Suprapubic skin (tissue), 4 donors: ENCODE measurements around the gene WDR7. TPM values are rescaled to one million over a fixed set of nuclear protein-coding genes. Genes with fewer than 3 reads are reported as not detected.

Experiments used
- DNase-seq, 2 donors: peaks; one replicate each; pipeline ENCODE4 v3.0.0-alpha.2; 2019; ENCODE audit warnings: low spot score in 2 of 2
- H3K27ac ChIP-seq: fragments of 200-600 bp; sonication (generic); one replicate; pipeline ENCODE4 v1.5.1; 2019
- H3K27me3 ChIP-seq: fragments of 200-600 bp; sonication (generic); one replicate; pipeline ENCODE4 v1.5.1; 2019
- H3K36me3 ChIP-seq: fragments of 200-600 bp; sonication (generic); one replicate; pipeline ENCODE4 v1.5.1; 2019
- H3K4me1 ChIP-seq: fragments of 200-600 bp; sonication (generic); one replicate; pipeline ENCODE4 v1.5.1; 2019
- H3K4me3 ChIP-seq: fragments of 200-600 bp; sonication (generic); one replicate; pipeline ENCODE4 v1.5.1; 2019; ENCODE audit warnings: mild to moderate bottlenecking
- H3K9me3 ChIP-seq: fragments of 200-600 bp; sonication (generic); one replicate; pipeline ENCODE4 v1.5.1; 2019
- CTCF ChIP-seq, 2 donors: fragments of 200-600 bp in 1 of 2; fragments of 450-650 bp in 1 of 2; sonication (generic) in 1 of 2; IDR thresholded peaks; one replicate each; pipeline ENCODE4 v1.5.1; 2016 to 2019; ENCODE audit warnings: antibody characterized with exemption in 2 of 2, mild to moderate bottlenecking in 1 of 2, moderate library complexity in 1 of 2
- EP300 ChIP-seq: sonication (generic); formaldehyde crosslinking; IDR thresholded peaks from one replicate; pipeline ENCODE4 v1.6.1; 2017; ENCODE audit warnings: antibody characterized with exemption
- POLR2A ChIP-seq, 2 donors: fragments of 450-650 bp; IDR thresholded peaks; one replicate each; pipeline ENCODE4 v1.6.1; 2017; ENCODE audit warnings: antibody characterized with exemption in 2 of 2, mild to moderate bottlenecking in 2 of 2, moderate library complexity in 2 of 2
- POLR2AphosphoS5 ChIP-seq, 3 donors: sonication (generic); formaldehyde crosslinking; IDR thresholded peaks; one replicate each; pipeline ENCODE4 v1.6.1; 2017; ENCODE audit warnings: antibody characterized with exemption in 3 of 3
- WGBS: methylation state at CpG from one replicate; pipeline ENCODE4 v1.1.5; 2018; 5-methylcytosine and 5-hydroxymethylcytosine counted together
- total RNA-seq, 4 donors: library from RNA; depleted of rRNA; stranded (reverse); fragments of >200 nt; gene quantifications; one replicate each; pipeline ENCODE4 v1.1.0, GENCODE V29; 2016

WDR7 gene
- total RNA-seq, 4 donors from 2014 or later, result 14.4 to 29.2 (median 20.2) TPM

- DNase-seq, result no peak
- H3K36me3 ChIP-seq, result no peaks in the 10 kb centered on the region
- WGBS, result 75% methylated on average over 6 of the region's 6 CpGs
- H3K27ac ChIP-seq, result no peak overlapping the region
- no peak overlapping the region for H3K4me3 ChIP-seq
- H3K4me1 ChIP-seq, result no peaks in the 10 kb centered on the region
- no peaks in the 10 kb centered on the region for H3K27me3 ChIP-seq
- no peak for TF ChIP-seq POLR2A (IDR thresholded peaks at IDR 0.05)
- no peak for TF ChIP-seq EP300
- TF ChIP-seq CTCF (IDR thresholded peaks at IDR 0.05), result no peak
- TF ChIP-seq POLR2AphosphoS5 (IDR thresholded peaks at IDR 0.05), result no peak
- no peaks in the 10 kb centered on the region for H3K9me3 ChIP-seq
These were observed 222.4 kb downstream of the WDR7 start for GRCh38 chr18:56873441-56874140.

GRCh38 chr18:56878711-56879110, 227.6 kb downstream of the WDR7 start:
- WGBS, result 96% methylated on average over 4 of the region's 4 CpGs

GRCh38 chr18:56884511-56884910, 233.4 kb downstream of the WDR7 start:
- Histone ChIP-seq H3K9me3 (no peaks in the 10 kb centered on the region), H3K36me3 (no peaks in the 10 kb centered on the region), H3K27me3 (no peaks in the 10 kb centered on the region), H3K4me3 (no peak overlapping the region), H3K4me1 (no peaks in the 10 kb centered on the region), H3K27ac (no peak overlapping the region)
- DNase-seq, result no peak
- TF ChIP-seq POLR2AphosphoS5 (IDR thresholded peaks at IDR 0.05) (no peak), EP300 (no peak), POLR2A (IDR thresholded peaks at IDR 0.05) (no peak), CTCF (IDR thresholded peaks at IDR 0.05) (no peak)
- 96% methylated on average over 1 of the region's 1 CpG for WGBS

More at GRCh38 chr18:56878711-56879110, 227.6 kb downstream of the WDR7 start:
- Histone ChIP-seq H3K9me3 (no peaks in the 10 kb centered on the region), H3K36me3 (no peaks in the 10 kb centered on the region), H3K4me3 (no peak overlapping the region), H3K27me3 (no peaks in the 10 kb centered on the region), H3K27ac (no peak overlapping the region), H3K4me1 (no peaks in the 10 kb centered on the region)
- TF ChIP-seq EP300 (no peak), CTCF (IDR thresholded peaks at IDR 0.05) (no peak), POLR2A (IDR thresholded peaks at IDR 0.05) (no peak), POLR2AphosphoS5 (IDR thresholded peaks at IDR 0.05) (no peak)
- DNase-seq, result no peak

GRCh38 chr18:56888978-56889377, 237.8 kb downstream of the WDR7 start:
- 75% methylated on average over 1 of the region's 1 CpG for WGBS
- H3K9me3 ChIP-seq, result no peaks in the 10 kb centered on the region
- DNase-seq, result no peak
- H3K27me3 ChIP-seq, result no peaks in the 10 kb centered on the region
- no peak overlapping the region for H3K4me3 ChIP-seq
- H3K4me1 ChIP-seq, result no peaks in the 10 kb centered on the region
- H3K36me3 ChIP-seq, result no peaks in the 10 kb centered on the region
- H3K27ac ChIP-seq, result no peak overlapping the region
- TF ChIP-seq EP300 (no peak), POLR2A (IDR thresholded peaks at IDR 0.05) (no peak), CTCF (IDR thresholded peaks at IDR 0.05) (no peak), POLR2AphosphoS5 (IDR thresholded peaks at IDR 0.05) (no peak)

GRCh38 chr18:56889621-56890020, 238.5 kb downstream of the WDR7 start:
- Histone ChIP-seq H3K9me3 (no peaks in the 10 kb centered on the region), H3K4me1 (no peaks in the 10 kb centered on the region), H3K4me3 (no peak overlapping the region), H3K27ac (no peak overlapping the region), H3K36me3 (no peaks in the 10 kb centered on the region), H3K27me3 (no peaks in the 10 kb centered on the region)
- DNase-seq, result no peak
- 88% methylated on average over 2 of the region's 2 CpGs for WGBS
- no peak for TF ChIP-seq POLR2A (IDR thresholded peaks at IDR 0.05)
- TF ChIP-seq CTCF (IDR thresholded peaks at IDR 0.05), result no peak
- TF ChIP-seq POLR2AphosphoS5 (IDR thresholded peaks at IDR 0.05), result no peak
- TF ChIP-seq EP300, result no peak
